ENCODE data around the gene ASB7. TPM values are rescaled to one million over a fixed set of nuclear protein-coding genes. Genes with fewer than 3 reads are reported as not detected.

The ASB7 gene
- total RNA-seq, 6 donors from 2014 or later, result 11.7 to 19.8 (median 14.2) TPM

DNA sequence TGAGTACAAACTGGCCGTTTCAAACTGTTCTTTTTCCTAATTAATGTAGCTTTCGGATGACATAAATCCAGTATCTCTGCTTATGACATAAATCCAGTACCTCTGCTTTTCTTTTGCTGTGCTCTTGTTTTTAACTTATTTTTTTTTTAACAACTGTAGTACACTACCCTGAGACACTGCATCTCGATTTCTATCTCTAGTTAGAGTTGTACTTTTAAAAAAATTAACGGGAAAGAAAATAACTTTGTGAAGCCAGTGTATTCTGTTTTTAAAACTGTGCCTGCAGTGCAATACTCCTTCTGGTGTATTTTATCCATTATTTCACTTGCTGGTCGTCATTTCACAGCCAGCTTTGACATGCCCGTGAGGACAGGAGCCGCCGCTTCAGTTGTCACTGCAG lies 46.6 kb downstream of the ASB7 start:
- Histone ChIP-seq H3K27me3 (no peaks in the 10 kb centered on the region), H3K4me3 (no peak overlapping the region), H3K4me1 (peaks cover 0 to 11% (median 1%) of the 10 kb centered on the region in 4 donors), H3K9me3 (no peaks in the 10 kb centered on the region), H3K27ac (no peak overlapping the region), H3K36me3 (peaks cover 0 to 7% (median 7%) of the 10 kb centered on the region in 4 donors)
- 93% methylated on average over 8 of the region's 8 CpGs for WGBS, 2 donors
- TF ChIP-seq, protein P1, sequence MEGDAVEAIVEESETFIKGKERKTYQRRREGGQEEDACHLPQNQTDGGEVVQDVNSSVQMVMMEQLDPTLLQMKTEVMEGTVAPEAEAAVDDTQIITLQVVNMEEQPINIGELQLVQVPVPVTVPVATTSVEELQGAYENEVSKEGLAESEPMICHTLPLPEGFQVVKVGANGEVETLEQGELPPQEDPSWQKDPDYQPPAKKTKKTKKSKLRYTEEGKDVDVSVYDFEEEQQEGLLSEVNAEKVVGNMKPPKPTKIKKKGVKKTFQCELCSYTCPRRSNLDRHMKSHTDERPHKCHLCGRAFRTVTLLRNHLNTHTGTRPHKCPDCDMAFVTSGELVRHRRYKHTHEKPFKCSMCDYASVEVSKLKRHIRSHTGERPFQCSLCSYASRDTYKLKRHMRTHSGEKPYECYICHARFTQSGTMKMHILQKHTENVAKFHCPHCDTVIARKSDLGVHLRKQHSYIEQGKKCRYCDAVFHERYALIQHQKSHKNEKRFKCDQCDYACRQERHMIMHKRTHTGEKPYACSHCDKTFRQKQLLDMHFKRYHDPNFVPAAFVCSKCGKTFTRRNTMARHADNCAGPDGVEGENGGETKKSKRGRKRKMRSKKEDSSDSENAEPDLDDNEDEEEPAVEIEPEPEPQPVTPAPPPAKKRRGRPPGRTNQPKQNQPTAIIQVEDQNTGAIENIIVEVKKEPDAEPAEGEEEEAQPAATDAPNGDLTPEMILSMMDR (IDR thresholded peaks at IDR 0.05), result no peak
- TF ChIP-seq POLR2AphosphoS5 (IDR thresholded peaks at IDR 0.05) (no peak), EP300 (IDR thresholded peaks at IDR 0.05) (no peak), POLR2A (IDR thresholded peaks at IDR 0.05) (no peak)
- ATAC-seq (ENCODE audit: low FRiP score in 2 of 2) (no peak), DNase-seq (no peak)

DNA sequence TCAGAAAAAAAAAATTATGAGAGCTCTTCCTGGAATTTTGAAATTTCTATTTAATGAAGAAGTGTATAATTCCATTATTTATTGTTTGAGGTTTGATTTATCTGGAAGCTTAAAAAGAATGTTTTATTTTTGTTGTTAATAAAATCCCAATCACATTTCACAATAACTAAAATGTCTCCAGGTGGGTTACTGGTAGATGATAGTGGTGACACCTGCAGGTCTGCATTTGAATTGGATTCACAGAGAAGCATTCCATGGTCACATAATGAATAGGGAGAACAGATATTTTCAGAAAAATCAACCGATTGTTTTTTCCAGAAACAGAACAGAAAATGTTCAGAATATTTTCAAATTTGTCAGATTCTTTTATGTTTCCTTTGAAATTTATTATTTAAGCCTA lies 48.3 kb downstream of the ASB7 start:
- no peak for ATAC-seq (ENCODE audit: low FRiP score in 2 of 2)
- peaks cover 0 to 7% (median 7%) of the 10 kb centered on the region in 4 donors for H3K36me3 ChIP-seq
- no peak for DNase-seq
- no peaks in the 10 kb centered on the region for H3K9me3 ChIP-seq
- peaks cover 0 to 2% (median 0%) of the 10 kb centered on the region in 4 donors for H3K4me1 ChIP-seq
- TF ChIP-seq, protein P1 (IDR thresholded peaks at IDR 0.05), result no peak
- TF ChIP-seq POLR2A (IDR thresholded peaks at IDR 0.05), result no peak
- no peak for TF ChIP-seq EP300 (IDR thresholded peaks at IDR 0.05)
- no peak for TF ChIP-seq POLR2AphosphoS5 (IDR thresholded peaks at IDR 0.05)
- no peaks in the 10 kb centered on the region for H3K27me3 ChIP-seq
- no peak overlapping the region for H3K27ac ChIP-seq
- WGBS, 2 donors, result 81 to 85% methylated on average over 1 of the region's 1 CpG
- H3K4me3 ChIP-seq, result no peak overlapping the region

DNA sequence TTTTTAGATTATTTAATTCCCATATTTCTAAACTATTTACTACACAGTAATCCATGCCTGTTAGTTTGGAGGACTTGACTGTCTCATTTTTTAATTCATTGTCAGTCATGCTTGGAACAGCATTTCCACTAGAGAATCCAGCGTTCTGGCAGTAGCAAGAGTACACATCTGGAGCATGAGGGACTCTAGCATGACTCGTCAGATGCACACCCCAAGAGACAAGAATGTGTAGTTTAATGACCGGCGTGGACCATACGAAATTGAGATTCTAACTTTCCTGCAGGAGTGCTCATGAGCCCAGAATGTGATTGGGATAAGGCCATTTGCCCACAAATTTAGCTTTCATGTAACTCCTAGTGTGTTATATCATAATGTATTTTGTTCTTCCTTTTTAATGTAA lies 48.9 kb downstream of the ASB7 start:
- H3K9me3 ChIP-seq, result no peaks in the 10 kb centered on the region
- no peaks in the 10 kb centered on the region for H3K4me1 ChIP-seq
- no peaks in the 10 kb centered on the region for H3K27me3 ChIP-seq
- ATAC-seq (ENCODE audit: low FRiP score in 2 of 2) (peak in 1 of 2 donors; percentile 62), DNase-seq (no peak)
- WGBS, 2 donors, result 91 to 94% methylated on average over 5 of the region's 5 CpGs
- peaks cover 0 to 7% (median 7%) of the 10 kb centered on the region in 4 donors for H3K36me3 ChIP-seq
- TF ChIP-seq, protein P1 (IDR thresholded peaks at IDR 0.05), result no peak
- TF ChIP-seq EP300 (IDR thresholded peaks at IDR 0.05) (no peak), POLR2AphosphoS5 (IDR thresholded peaks at IDR 0.05) (no peak), POLR2A (IDR thresholded peaks at IDR 0.05) (no peak)
- H3K4me3 ChIP-seq, result no peak overlapping the region
- H3K27ac ChIP-seq, result no peak overlapping the region

GRCh38 chr15:100652116-100652515 lies 49.7 kb downstream of the ASB7 start:
- H3K27ac ChIP-seq, result no peak overlapping the region
- DNase-seq (no peak), ATAC-seq (ENCODE audit: low FRiP score in 2 of 2) (no peak)
- peaks cover 0 to 7% (median 7%) of the 10 kb centered on the region in 4 donors for H3K36me3 ChIP-seq
- whole genome bisulfite sequencing, 2 donors, result 78 to 88% methylated on average over 2 of the region's 2 CpGs
- H3K4me3 ChIP-seq, result no peak overlapping the region
- H3K27me3 ChIP-seq, result no peaks in the 10 kb centered on the region
- no peak for TF ChIP-seq POLR2AphosphoS5 (IDR thresholded peaks at IDR 0.05)
- no peak for TF ChIP-seq POLR2A (IDR thresholded peaks at IDR 0.05)
- TF ChIP-seq, protein P1 (IDR thresholded peaks at IDR 0.05), result no peak
- no peak for TF ChIP-seq EP300 (IDR thresholded peaks at IDR 0.05)
- no peaks in the 10 kb centered on the region for H3K4me1 ChIP-seq
- no peaks in the 10 kb centered on the region for H3K9me3 ChIP-seq

- Histone ChIP-seq H3K4me1 (no peaks in the 10 kb centered on the region), H3K27ac (no peak overlapping the region), H3K27me3 (no peaks in the 10 kb centered on the region), H3K4me3 (no peak overlapping the region), H3K9me3 (no peaks in the 10 kb centered on the region), H3K36me3 (peaks cover 0 to 4% (median 2%) of the 10 kb centered on the region in 4 donors)
- TF ChIP-seq POLR2A (IDR thresholded peaks at IDR 0.05) (no peak), POLR2AphosphoS5 (IDR thresholded peaks at IDR 0.05) (no peak)
- WGBS, 2 donors, result 72 to 80% methylated on average over 1 of the region's 1 CpG
- no peak for DNase-seq
- no peak for ATAC-seq (ENCODE audit: low FRiP score in 2 of 2)
Measured at GRCh38 chr15:100653608-100654007, 51.2 kb downstream of the ASB7 start.
